T-helper 2 cell treated with Interferon-gamma antibody and Interleukin-4, amounts not matched to agents 5 μg/mL and 100 μg/mL, for 36 hours (primary cell): ENCODE measurements around the gene YEATS4.
A peak's percentile ranks its signal among the peaks of the same experiment; 100 is the strongest.

Experiments used
- DNase-seq: peaks from one replicate; pipeline ENCODE4 v3.0.0; 2021; ENCODE audit warnings: low spot score
- H3K27ac Mint-ChIP-seq: one replicate; pipeline ENCODE4 v1.8.0; 2021; ENCODE audit warnings: mild to moderate bottlenecking, mixed read lengths
- H3K27me3 Mint-ChIP-seq: one replicate; pipeline ENCODE4 v1.8.0; 2021; ENCODE audit warnings: low read depth, mixed read lengths
- H3K36me3 Mint-ChIP-seq: one replicate; pipeline ENCODE4 v1.8.0; 2021; ENCODE audit warnings: low read depth, mixed read lengths
- H3K4me1 Mint-ChIP-seq: one replicate; pipeline ENCODE4 v1.8.0; 2021; ENCODE audit warnings: low read depth, mixed read lengths
- H3K4me3 Mint-ChIP-seq: one replicate; pipeline ENCODE4 v1.8.0; 2022; ENCODE audit warnings: mild to moderate bottlenecking, moderate library complexity, mixed read lengths
- H3K9me3 Mint-ChIP-seq: one replicate; pipeline ENCODE4 v1.8.0; 2021; ENCODE audit warnings: mixed read lengths

Gene YEATS4

DNA sequence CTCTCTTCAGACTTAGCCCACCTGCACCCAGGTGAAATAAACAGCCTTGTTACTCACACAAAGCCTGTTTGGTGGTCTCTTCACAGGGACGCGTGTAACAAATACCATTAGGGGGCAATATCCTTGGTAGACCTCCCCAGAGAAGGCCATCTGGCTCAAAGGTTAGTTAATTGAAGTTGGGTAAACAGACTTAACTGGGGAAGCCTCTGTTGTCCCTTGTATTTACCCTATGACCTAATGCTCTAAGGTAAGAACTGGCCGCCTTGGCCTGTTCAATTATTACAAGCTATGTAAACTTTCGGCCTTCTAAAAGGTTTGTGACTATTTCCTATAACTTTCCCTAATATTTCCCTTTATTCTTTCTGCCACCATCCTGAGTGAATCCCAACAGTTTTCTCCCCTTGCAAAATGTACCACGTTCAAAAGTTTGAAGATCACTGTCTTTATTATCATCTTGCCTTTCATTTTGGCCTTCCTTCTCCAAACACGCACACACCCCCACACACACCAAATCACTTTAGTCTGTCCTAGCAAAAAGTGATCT lies 26.7 kb upstream of the YEATS4 start:
- Mint-ChIP-seq H3K9me3 (no peaks in the 10 kb centered on the region), H3K4me1 (peaks cover 33% of the 10 kb centered on the region), H3K27me3 (peaks cover 13% of the 10 kb centered on the region), H3K27ac (peak overlapping the region; percentile 14), H3K36me3 (no peaks in the 10 kb centered on the region), H3K4me3 (no peak overlapping the region)
- no peak for DNase-seq

DNA sequence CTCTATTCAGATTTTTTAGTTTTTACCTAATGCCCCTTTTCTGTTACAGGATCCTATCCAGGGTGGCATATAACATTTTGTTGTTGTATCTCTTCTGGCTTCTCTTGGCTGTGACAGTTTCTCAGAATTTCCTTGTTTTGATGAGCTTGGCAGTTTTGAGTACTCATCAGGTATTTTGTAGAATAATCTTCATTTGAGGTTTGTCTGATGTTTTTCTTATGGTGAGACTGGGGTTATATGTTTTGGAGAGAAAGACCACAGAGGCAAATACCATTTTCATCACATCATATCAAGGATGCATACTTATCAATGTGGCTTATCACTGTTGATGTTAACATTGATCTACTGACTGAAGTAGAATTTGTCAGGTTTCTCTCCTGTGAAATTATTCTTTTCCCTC lies 25.4 kb upstream of the YEATS4 start:
- Mint-ChIP-seq H3K9me3 (no peaks in the 10 kb centered on the region), H3K4me3 (peak overlapping the region; percentile 17), H3K27ac (peak overlapping the region; percentile 81), H3K27me3 (peaks cover 11% of the 10 kb centered on the region), H3K4me1 (peaks cover 33% of the 10 kb centered on the region), H3K36me3 (no peaks in the 10 kb centered on the region)
- no peak for DNase-seq

- H3K27me3 Mint-ChIP-seq, result peaks cover 15% of the 10 kb centered on the region
- DNase-seq, result no peak
- H3K4me1 Mint-ChIP-seq, result peaks cover 19% of the 10 kb centered on the region
- no peak overlapping the region for H3K4me3 Mint-ChIP-seq
- H3K27ac Mint-ChIP-seq, result no peak overlapping the region
- no peaks in the 10 kb centered on the region for H3K9me3 Mint-ChIP-seq
- H3K36me3 Mint-ChIP-seq, result no peaks in the 10 kb centered on the region
These were observed 22.0 kb upstream of the YEATS4 start for GRCh38 chr12:69337311-69338090.

- Mint-ChIP-seq H3K4me3 (no peak overlapping the region), H3K27me3 (peaks cover 16% of the 10 kb centered on the region), H3K27ac (no peak overlapping the region), H3K9me3 (no peaks in the 10 kb centered on the region), H3K36me3 (no peaks in the 10 kb centered on the region), H3K4me1 (peaks cover 13% of the 10 kb centered on the region)
- DNase-seq, result no peak
These were observed 21.3 kb upstream of the YEATS4 start for GRCh38 chr12:69338120-69338859.

DNA sequence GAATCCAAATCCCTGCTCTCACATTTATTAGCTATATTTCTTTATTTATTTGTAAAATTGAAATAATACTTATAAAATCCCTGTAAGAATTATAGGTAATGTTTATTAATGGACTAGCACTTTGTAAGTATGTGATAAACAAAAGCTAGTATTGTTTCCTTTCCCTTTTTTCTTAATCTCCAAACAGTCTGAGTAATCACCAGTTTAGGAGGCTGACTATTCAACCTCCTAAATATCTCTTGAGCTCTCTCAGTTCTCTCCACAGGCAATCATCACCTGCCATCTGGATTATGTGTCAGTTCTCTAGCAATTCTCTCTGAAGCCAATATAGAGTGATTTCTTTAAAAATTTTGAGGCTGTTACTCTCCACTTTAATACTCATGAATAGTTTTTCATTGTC lies 20.6 kb upstream of the YEATS4 start:
- H3K27ac Mint-ChIP-seq, result no peak overlapping the region
- no peak overlapping the region for H3K4me3 Mint-ChIP-seq
- H3K4me1 Mint-ChIP-seq, result peaks cover 12% of the 10 kb centered on the region
- peaks cover 18% of the 10 kb centered on the region for H3K27me3 Mint-ChIP-seq
- H3K36me3 Mint-ChIP-seq, result no peaks in the 10 kb centered on the region
- DNase-seq, result no peak
- H3K9me3 Mint-ChIP-seq, result no peaks in the 10 kb centered on the region

GRCh38 chr12:69339999-69340398 lies 19.5 kb upstream of the YEATS4 start:
- H3K27ac Mint-ChIP-seq, result no peak overlapping the region
- no peak overlapping the region for H3K4me3 Mint-ChIP-seq
- H3K27me3 Mint-ChIP-seq, result peaks cover 18% of the 10 kb centered on the region
- no peaks in the 10 kb centered on the region for H3K36me3 Mint-ChIP-seq
- H3K9me3 Mint-ChIP-seq, result no peaks in the 10 kb centered on the region
- DNase-seq, result no peak
- H3K4me1 Mint-ChIP-seq, result peaks cover 2% of the 10 kb centered on the region

- H3K27ac Mint-ChIP-seq, result no peak overlapping the region
- peaks cover 18% of the 10 kb centered on the region for H3K27me3 Mint-ChIP-seq
- no peaks in the 10 kb centered on the region for H3K36me3 Mint-ChIP-seq
- no peak for DNase-seq
- no peaks in the 10 kb centered on the region for H3K4me1 Mint-ChIP-seq
- no peaks in the 10 kb centered on the region for H3K9me3 Mint-ChIP-seq
- no peak overlapping the region for H3K4me3 Mint-ChIP-seq
These were observed 18.2 kb upstream of the YEATS4 start for GRCh38 chr12:69341328-69341727.

DNA sequence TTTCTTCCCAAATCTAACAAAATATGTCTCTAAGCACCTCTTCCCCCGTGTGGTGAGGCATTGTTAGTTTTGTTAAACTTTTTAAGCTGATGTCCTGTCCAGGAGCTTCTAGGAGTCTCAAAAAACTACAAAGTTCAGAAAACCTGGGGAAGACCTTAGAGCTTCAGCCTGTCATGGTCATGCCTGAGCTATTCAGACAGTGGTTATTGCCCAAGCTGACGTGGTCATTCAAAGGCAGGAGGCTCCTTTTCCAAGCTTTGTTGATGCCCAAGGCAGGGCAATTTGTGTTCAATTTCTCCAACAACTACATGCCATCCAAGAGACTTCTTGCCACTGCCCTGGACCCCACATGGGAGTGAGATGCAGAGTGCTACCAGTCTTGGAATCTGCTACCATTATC lies 17.1 kb upstream of the YEATS4 start:
- Mint-ChIP-seq H3K27me3 (peaks cover 17% of the 10 kb centered on the region), H3K4me1 (no peaks in the 10 kb centered on the region), H3K9me3 (no peaks in the 10 kb centered on the region), H3K4me3 (no peak overlapping the region), H3K27ac (no peak overlapping the region), H3K36me3 (no peaks in the 10 kb centered on the region)
- no peak for DNase-seq

GRCh38 chr12:69343357-69343756 lies 16.2 kb upstream of the YEATS4 start:
- Mint-ChIP-seq H3K27me3 (peaks cover 18% of the 10 kb centered on the region), H3K9me3 (no peaks in the 10 kb centered on the region), H3K36me3 (no peaks in the 10 kb centered on the region), H3K4me1 (peaks cover 3% of the 10 kb centered on the region), H3K27ac (no peak overlapping the region), H3K4me3 (no peak overlapping the region)
- no peak for DNase-seq

DNA sequence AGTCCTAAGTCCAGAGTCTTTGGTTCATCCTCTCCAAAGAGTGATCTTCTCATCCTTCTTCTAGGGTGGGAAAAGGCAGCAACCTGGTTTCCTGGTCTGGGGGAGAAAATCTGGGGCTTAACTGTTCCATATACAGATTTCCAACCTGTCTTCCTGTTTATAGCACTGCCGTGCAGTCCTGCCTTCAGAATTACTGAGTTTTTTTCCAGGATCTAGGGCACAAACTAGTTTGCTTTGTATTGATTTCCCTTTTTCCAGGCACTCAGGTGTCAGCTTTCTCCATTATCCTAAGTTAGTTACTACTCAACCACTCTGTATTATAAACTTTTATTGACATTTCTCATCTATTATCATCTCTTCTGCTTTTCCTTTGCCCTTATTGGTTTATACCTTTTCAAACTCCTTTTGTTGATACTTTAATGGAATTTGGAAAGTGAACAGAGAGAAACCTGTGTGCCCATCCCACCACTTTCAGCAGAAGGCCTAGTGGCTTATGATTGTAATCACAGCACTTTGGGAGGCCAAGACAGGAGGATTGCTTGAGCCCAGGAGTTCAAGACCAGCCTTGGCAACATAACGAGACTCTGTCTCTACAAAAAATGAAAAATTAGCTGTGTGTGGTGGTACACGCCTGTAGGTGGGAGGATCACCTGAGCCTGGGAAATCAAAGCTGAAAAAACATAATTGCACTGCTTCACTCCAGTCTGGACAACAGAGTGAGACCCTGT lies 15.5 kb upstream of the YEATS4 start:
- Mint-ChIP-seq H3K27ac (no peak overlapping the region), H3K4me1 (peaks cover 4% of the 10 kb centered on the region), H3K27me3 (peaks cover 18% of the 10 kb centered on the region), H3K4me3 (no peak overlapping the region), H3K9me3 (no peaks in the 10 kb centered on the region), H3K36me3 (no peaks in the 10 kb centered on the region)
- DNase-seq, result no peak

- H3K27me3 Mint-ChIP-seq, result peaks cover 17% of the 10 kb centered on the region
- H3K4me1 Mint-ChIP-seq, result peaks cover 4% of the 10 kb centered on the region
- no peak overlapping the region for H3K4me3 Mint-ChIP-seq
- H3K9me3 Mint-ChIP-seq, result no peaks in the 10 kb centered on the region
- H3K36me3 Mint-ChIP-seq, result no peaks in the 10 kb centered on the region
- no peak overlapping the region for H3K27ac Mint-ChIP-seq
- DNase-seq, result no peak
These were observed 14.5 kb upstream of the YEATS4 start for GRCh38 chr12:69345077-69345476.

- Mint-ChIP-seq H3K9me3 (no peaks in the 10 kb centered on the region), H3K27ac (no peak overlapping the region), H3K36me3 (no peaks in the 10 kb centered on the region), H3K4me1 (peaks cover 4% of the 10 kb centered on the region), H3K27me3 (peaks cover 17% of the 10 kb centered on the region), H3K4me3 (no peak overlapping the region)
- DNase-seq, result no peak
These were observed 13.8 kb upstream of the YEATS4 start for GRCh38 chr12:69345742-69346141.

GRCh38 chr12:69348162-69348938 lies 11.2 kb upstream of the YEATS4 start, which contains the start of gene LYZ:
Gene LYZ, plus strand, starts transcription at chr12:69348381. Its CDS starts 28 bp downstream, at chr12:69348409.
- peaks cover 19% of the 10 kb centered on the region for H3K27me3 Mint-ChIP-seq
- no peak within 1 kb of the TSS for H3K4me3 Mint-ChIP-seq
- no peak for DNase-seq
- H3K27ac Mint-ChIP-seq, result no peak within 1 kb of the TSS
- H3K36me3 Mint-ChIP-seq, result no peaks in the 10 kb centered on the region
- no peaks in the 10 kb centered on the region for H3K9me3 Mint-ChIP-seq
- H3K4me1 Mint-ChIP-seq, result peaks cover 4% of the 10 kb centered on the region
